ENCODE results near the gene NR6A1. TPM values are rescaled to one million over a fixed set of nuclear protein-coding genes. Genes with fewer than 3 reads are reported as not detected.

The NR6A1 gene
- total and polyA plus RNA-seq, 2 of the 13 experiments (the other 11 are each of a cell fraction or from before 2014, with no cell fraction given) = 28.1 to 31.5 TPM

DNA sequence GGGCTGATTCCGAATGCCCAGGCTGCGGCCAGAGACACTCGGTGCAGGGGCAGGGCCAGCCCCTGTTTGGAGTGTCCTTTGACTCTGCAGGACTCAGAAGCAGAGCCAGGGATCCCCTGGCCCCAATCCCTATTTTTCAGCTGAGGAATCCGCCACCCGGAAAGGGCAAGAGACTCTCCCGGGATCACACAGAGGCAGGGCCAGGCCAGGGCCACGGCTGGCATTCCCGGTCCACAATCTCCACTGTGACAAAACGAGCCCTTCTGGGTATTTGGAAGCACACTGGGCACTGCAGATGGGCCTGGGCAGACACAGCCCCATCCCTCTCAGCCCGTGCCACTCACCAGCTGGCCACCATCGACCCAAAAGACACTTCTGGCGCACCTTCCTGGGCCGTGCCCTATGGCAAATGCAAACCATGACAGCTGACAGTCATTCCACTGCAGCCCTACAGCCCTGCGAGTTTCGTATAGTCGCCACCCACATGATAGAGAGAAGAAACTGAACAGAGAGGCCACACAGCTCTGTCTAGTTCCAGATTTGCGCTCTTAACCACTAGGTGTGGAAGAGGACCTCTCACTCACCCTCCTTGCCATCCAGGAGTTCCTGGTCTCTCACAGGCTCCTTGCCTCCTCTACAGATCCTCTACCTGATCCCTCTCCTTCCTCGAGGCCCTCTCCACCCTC, 277.2 kb downstream of the NR6A1 start:
- H3K9me3 ChIP-seq (ENCODE audit: low read length) = no peaks in the 10 kb centered on the region
- no peak for DNase-seq (ENCODE audit: low spot score)
- intact Hi-C loops (cut with micrococcal nuclease; ENCODE audit: unreplicated experiment) = no loop called here
- no peaks in the 10 kb centered on the region for H4K20me1 ChIP-seq (ENCODE audit: insufficient read depth, low read length)
- no peak for ATAC-seq
- no peak overlapping the region for H3K27ac ChIP-seq (ENCODE audit: extremely low read length, insufficient read depth, low read length)
- H3K4me3 ChIP-seq (replicated peaks in 1 of 3; ENCODE audit: insufficient read depth in 1 of 3, low read depth in 2 of 3, low read length in 3 of 3) = no peak overlapping the region
- no peaks in the 10 kb centered on the region for H3K27me3 ChIP-seq (ENCODE audit: control insufficient read depth in 1 of 2, insufficient read depth in 2 of 2, low read length in 2 of 2)
- FAIRE-seq = no peak
- WGBS (ENCODE audit: low lambda C conversion rate) = 90% methylated on average over 8 of the region's 18 CpGs
- ChIA-PET POLR2A (no interaction called here), CTCF (ENCODE audit: low intra/inter-chr PET ratio, low total read pairs) (no interaction called here)
- H2AFZ ChIP-seq (ENCODE audit: low read length) = no peak overlapping the region
- no TSS peak for BruUV-seq (replicated peaks)
- no peaks in the 10 kb centered on the region for H3K79me2 ChIP-seq (ENCODE audit: insufficient read depth, low read length)
- TF ChIP-seq POLR2AphosphoS5 (IDR thresholded peaks at IDR 0.05; ENCODE audit: low read depth, low read length) (0 out of 2 replicates have a peak, but pooled peaks have one; percentile 0), ZFP82 (CRISPR knock-in tag; IDR thresholded peaks at IDR 0.05; ENCODE audit: borderline replicate concordance) (no peak)
- H3K4me2 ChIP-seq (ENCODE audit: low read depth, low read length) = no peak overlapping the region
- in situ Hi-C loops (cut with HindIII; ENCODE audit: extremely low pct_ligation_motif_present, low pct_unique_long_range_greater_than_20kb) = no loop called here
- no peak overlapping the region for H3K9ac ChIP-seq (ENCODE audit: insufficient read depth, low read depth, low read length)
- peaks cover 0 to 2% of the 10 kb centered on the region in 2 experiments; a peak in 1 of 5 replicates for H3K36me3 ChIP-seq (replicated peaks in 1 of 2; ENCODE audit: control insufficient read depth in 1 of 2, insufficient read depth in 2 of 2, low read length in 2 of 2)
- H3K4me1 ChIP-seq (ENCODE audit: insufficient read depth, low read length) = peaks cover 18% of the 10 kb centered on the region

DNA sequence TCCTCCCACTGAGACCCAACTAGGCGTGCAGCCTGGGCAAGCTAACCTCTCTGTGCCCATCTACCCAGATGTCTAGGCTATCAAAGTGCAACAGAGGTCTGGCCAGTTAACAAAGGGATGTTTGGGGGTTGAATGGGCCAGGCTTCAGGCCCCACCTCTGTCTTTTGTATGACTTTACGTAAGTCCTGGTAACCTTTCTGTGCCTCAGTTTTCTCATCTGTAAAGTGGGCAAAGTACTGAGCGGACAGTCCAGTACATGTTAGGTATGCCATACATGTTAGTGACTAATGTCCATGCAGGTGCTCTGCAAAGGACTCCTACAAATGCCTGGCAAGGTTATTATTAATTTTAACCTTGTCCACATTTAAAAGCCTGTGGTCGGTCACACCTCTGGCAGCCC, 277.9 kb downstream of the NR6A1 start:
- Histone ChIP-seq H3K9ac (ENCODE audit: insufficient read depth, low read depth, low read length) (no peak overlapping the region), H3K36me3 (replicated peaks in 1 of 2; ENCODE audit: control insufficient read depth in 1 of 2, insufficient read depth in 2 of 2, low read length in 2 of 2) (peaks cover 1 to 2% of the 10 kb centered on the region in 2 experiments; a peak in 2 of 5 replicates), H3K4me2 (ENCODE audit: low read depth, low read length) (no peak overlapping the region), H3K79me2 (ENCODE audit: insufficient read depth, low read length) (no peaks in the 10 kb centered on the region), H3K27me3 (ENCODE audit: control insufficient read depth in 1 of 2, insufficient read depth in 2 of 2, low read length in 2 of 2) (no peaks in the 10 kb centered on the region), H2AFZ (ENCODE audit: low read length) (no peak overlapping the region), H4K20me1 (ENCODE audit: insufficient read depth, low read length) (no peaks in the 10 kb centered on the region), H3K4me1 (ENCODE audit: insufficient read depth, low read length) (peaks cover 11% of the 10 kb centered on the region), H3K4me3 (replicated peaks in 1 of 3; ENCODE audit: insufficient read depth in 1 of 3, low read depth in 2 of 3, low read length in 3 of 3) (no peak overlapping the region), H3K27ac (ENCODE audit: extremely low read length, insufficient read depth, low read length) (no peak overlapping the region), H3K9me3 (ENCODE audit: low read length) (no peaks in the 10 kb centered on the region)
- FAIRE-seq (no peak), ATAC-seq (no peak), DNase-seq (ENCODE audit: low spot score) (no peak)
- no peak for TF ChIP-seq ZFP36L1 (CRISPR knock-in tag; IDR thresholded peaks at IDR 0.05)
- TF ChIP-seq ZNF616 (CRISPR knock-in tag; IDR thresholded peaks at IDR 0.05; ENCODE audit: low read depth) = no peak
- TF ChIP-seq ZNF629 (CRISPR knock-in tag; conservative IDR thresholded peaks at IDR 0.05) = peak; percentile 90
- TF ChIP-seq NRL (CRISPR knock-in tag; IDR thresholded peaks at IDR 0.05; ENCODE audit: borderline replicate concordance) = no peak
- no peak for TF ChIP-seq MIXL1 (CRISPR knock-in tag; IDR thresholded peaks at IDR 0.05)
- no peak for TF ChIP-seq ZNF619 (CRISPR knock-in tag; IDR thresholded peaks at IDR 0.05)
- TF ChIP-seq ZMYM3 (CRISPR knock-in tag; IDR thresholded peaks at IDR 0.05) = 0 out of 2 replicates have a peak, but pooled peaks have one; percentile 31
- CTCF ChIA-PET (ENCODE audit: low intra/inter-chr PET ratio, low total read pairs) = no interaction called here
- BruUV-seq (replicated peaks) = no TSS peak
- in situ Hi-C loops (cut with HindIII; ENCODE audit: extremely low pct_ligation_motif_present, low pct_unique_long_range_greater_than_20kb) (no loop called here), intact Hi-C loops (cut with micrococcal nuclease; ENCODE audit: unreplicated experiment) (no loop called here)
- POLR2A ChIA-PET = no interaction called here
- WGBS (ENCODE audit: low lambda C conversion rate) = 82% methylated on average over 4 of the region's 4 CpGs
